Measurements from ENCODE around the gene A3GALT2.

A3GALT2 gene

DNA sequence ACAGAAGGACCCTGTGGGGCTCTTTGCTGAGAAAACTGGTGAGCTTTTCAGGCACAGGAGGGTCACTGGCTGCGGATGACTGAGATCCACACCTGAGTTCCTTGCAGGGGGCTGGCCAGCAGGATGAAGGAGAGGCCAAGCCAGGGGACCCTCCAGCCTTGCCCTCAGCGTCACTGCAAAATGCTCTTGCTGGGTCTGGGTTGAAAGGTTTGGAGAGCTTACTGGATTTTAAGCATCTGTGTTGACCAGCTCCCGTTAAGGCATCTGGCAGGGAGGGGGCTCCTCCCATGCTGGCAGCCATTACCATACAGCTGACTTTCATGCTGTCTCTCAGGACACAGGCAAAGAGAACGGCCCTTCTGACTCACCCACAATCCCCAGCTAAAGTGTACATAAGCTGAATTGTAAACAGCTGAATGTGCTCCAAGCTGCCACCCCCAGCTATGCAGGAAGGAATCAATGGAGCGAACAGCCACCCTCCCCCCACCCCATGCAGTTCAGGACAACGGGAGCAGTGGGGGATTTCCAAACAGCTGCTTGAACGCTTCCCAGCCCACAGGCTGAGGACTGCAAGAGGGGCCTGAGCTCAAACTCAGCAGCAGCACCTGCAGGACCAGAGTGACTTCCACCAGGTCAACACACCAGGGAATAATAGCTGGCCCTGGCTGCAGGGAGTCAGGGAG is 21.3 kb upstream of the A3GALT2 start:
- no peaks in the 10 kb centered on the region; the same call in 1 of the 2 replicates for H3K36me3 ChIP-seq (ENCODE audit: control insufficient read depth, insufficient read depth, low read length)

DNA sequence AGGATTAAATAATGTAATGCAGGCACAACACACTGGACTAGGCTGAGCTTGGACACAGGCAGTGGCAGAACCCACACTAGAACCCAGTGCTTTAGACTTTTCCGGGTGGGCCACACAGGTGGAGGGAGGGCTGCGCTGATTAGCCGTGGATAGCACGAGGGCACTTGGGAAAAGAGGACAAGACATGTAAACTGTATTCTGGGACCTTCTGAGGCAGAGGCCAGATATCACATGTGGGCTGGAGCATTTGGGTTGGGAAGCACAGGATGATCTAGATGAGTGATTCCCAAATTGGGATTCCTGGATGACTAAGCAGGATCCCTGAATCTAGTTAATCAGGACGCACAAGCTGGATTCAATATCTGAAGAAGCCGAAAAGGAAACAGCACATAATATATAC is 20.3 kb upstream of the A3GALT2 start:
- H3K36me3 ChIP-seq (ENCODE audit: control insufficient read depth, insufficient read depth, low read length) = no peaks in the 10 kb centered on the region; the same call in 1 of the 2 replicates
- DNase-seq (ENCODE audit: extremely low read depth, insufficient read length) = no peak
- H3K4me3 ChIP-seq (replicated peaks; ENCODE audit: low read depth, low read length) = no peak overlapping the region
- TF ChIP-seq, protein P1, sequence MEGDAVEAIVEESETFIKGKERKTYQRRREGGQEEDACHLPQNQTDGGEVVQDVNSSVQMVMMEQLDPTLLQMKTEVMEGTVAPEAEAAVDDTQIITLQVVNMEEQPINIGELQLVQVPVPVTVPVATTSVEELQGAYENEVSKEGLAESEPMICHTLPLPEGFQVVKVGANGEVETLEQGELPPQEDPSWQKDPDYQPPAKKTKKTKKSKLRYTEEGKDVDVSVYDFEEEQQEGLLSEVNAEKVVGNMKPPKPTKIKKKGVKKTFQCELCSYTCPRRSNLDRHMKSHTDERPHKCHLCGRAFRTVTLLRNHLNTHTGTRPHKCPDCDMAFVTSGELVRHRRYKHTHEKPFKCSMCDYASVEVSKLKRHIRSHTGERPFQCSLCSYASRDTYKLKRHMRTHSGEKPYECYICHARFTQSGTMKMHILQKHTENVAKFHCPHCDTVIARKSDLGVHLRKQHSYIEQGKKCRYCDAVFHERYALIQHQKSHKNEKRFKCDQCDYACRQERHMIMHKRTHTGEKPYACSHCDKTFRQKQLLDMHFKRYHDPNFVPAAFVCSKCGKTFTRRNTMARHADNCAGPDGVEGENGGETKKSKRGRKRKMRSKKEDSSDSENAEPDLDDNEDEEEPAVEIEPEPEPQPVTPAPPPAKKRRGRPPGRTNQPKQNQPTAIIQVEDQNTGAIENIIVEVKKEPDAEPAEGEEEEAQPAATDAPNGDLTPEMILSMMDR (IDR thresholded peaks at IDR 0.05; ENCODE audit: insufficient read depth, low read length, poor library complexity, severe bottlenecking) = no peak
- no peaks in the 10 kb centered on the region for H3K27me3 ChIP-seq (replicated peaks; ENCODE audit: control insufficient read depth, insufficient read depth, low read length)

More for the DNA sequence above, 21.3 kb upstream of the A3GALT2 start:
- TF ChIP-seq, protein P1 (IDR thresholded peaks at IDR 0.05; ENCODE audit: insufficient read depth, low read length, poor library complexity, severe bottlenecking) = no peak
- no peaks in the 10 kb centered on the region for H3K27me3 ChIP-seq (replicated peaks; ENCODE audit: control insufficient read depth, insufficient read depth, low read length)
- DNase-seq (ENCODE audit: extremely low read depth, insufficient read length) = peak; percentile 31
- H3K4me3 ChIP-seq (replicated peaks; ENCODE audit: low read depth, low read length) = no peak overlapping the region

DNA sequence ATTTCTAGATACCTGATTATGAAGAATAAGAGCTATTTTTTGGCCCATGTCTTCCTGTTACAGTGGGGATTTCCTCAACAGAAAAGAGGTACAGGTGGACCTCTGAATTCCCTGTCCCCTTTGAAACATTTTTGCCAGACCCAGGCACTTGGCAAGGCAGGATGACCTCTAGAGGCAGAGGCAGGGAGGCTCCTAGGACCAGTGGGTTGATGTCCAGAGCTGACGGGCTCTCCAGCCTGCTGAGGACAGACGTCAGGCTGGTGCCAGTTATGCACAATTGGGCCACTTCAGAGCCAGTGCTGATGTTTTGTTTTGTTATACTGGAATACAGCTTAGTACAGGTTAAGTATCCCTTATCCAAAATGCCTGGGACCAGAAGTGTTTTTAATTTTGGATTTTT is 18.5 kb upstream of the A3GALT2 start:
- DNase-seq (ENCODE audit: extremely low read depth, insufficient read length) = no peak
- Histone ChIP-seq H3K27me3 (replicated peaks; ENCODE audit: control insufficient read depth, insufficient read depth, low read length) (no peaks in the 10 kb centered on the region), H3K36me3 (ENCODE audit: control insufficient read depth, insufficient read depth, low read length) (no peaks in the 10 kb centered on the region; the same call in 1 of the 2 replicates), H3K4me3 (replicated peaks; ENCODE audit: low read depth, low read length) (no peak overlapping the region)
- TF ChIP-seq, protein P1 (IDR thresholded peaks at IDR 0.05; ENCODE audit: insufficient read depth, low read length, poor library complexity, severe bottlenecking) = peak; percentile 2

DNA sequence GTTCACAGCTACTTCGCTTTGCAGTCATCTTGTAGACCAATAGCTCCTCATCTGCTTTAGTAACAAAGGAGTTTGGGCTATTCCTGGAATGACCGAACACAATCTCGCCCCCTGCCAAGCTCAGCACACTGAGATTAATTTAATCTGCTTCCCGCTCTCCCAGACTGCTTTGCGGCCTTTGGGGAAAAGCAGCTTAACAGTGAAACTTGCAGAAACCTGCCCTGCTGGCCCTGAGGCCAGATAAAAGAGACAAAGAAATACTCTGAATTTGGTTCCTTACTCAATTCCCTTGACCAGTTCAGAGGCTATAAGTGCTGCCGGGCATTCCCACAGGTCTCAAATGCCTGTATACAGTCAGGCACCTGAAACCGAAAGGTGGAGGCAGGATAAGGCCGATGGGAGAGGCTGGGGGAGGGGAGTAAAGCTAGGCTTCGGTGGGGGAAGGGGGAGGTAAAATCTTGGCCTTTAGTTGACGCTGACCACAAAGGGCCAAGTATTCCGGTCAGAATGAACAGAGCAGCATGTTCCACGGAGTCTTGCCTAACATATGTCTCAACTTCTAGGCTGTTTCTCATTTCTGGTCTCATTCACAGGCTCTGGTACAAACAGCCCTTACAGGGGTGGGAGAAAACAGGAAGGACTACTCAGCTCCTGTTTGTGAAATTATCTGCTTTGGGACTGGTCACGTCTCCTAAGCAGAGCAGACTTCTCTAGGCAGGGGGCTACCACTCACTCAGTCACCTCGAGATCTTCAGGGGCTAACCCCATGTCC is 17.7 kb upstream of the A3GALT2 start:
- no peaks in the 10 kb centered on the region for H3K27me3 ChIP-seq (replicated peaks; ENCODE audit: control insufficient read depth, insufficient read depth, low read length)
- TF ChIP-seq, protein P1 (IDR thresholded peaks at IDR 0.05; ENCODE audit: insufficient read depth, low read length, poor library complexity, severe bottlenecking) = no peak
- H3K36me3 ChIP-seq (ENCODE audit: control insufficient read depth, insufficient read depth, low read length) = peaks cover 1% of the 10 kb centered on the region; the same call in 1 of the 2 replicates
- H3K4me3 ChIP-seq (replicated peaks; ENCODE audit: low read depth, low read length) = no peak overlapping the region
- DNase-seq (ENCODE audit: extremely low read depth, insufficient read length) = no peak

DNA sequence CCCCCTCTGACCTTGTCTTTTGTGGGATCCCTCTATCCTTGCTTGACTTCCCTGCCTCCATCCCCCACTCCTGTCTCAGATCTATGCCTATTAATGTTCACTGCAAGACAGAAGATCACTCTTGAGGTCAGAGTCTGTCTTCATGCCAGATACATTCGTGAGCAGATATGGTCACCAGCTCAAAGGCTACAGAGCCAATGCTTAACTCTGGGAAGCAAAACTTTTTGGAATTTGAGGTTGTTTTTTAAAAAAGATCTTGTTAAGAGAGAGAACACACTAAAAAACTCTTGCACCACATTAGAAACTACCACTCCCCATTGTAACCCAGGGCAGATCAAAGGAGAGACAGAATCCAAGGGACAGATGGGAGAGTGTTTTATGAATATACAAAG is 17.1 kb upstream of the A3GALT2 start:
- TF ChIP-seq, protein P1 (IDR thresholded peaks at IDR 0.05; ENCODE audit: insufficient read depth, low read length, poor library complexity, severe bottlenecking) = no peak
- no peaks in the 10 kb centered on the region for H3K27me3 ChIP-seq (replicated peaks; ENCODE audit: control insufficient read depth, insufficient read depth, low read length)
- peaks cover 2% of the 10 kb centered on the region; the same call in 1 of the 2 replicates for H3K36me3 ChIP-seq (ENCODE audit: control insufficient read depth, insufficient read depth, low read length)
- DNase-seq (ENCODE audit: extremely low read depth, insufficient read length) = no peak
- H3K4me3 ChIP-seq (replicated peaks; ENCODE audit: low read depth, low read length) = no peak overlapping the region

Data from GM06990 (cell line).